HCT116 (cell line): ENCODE data around the gene MRPL49. TPM values are rescaled to one million over a fixed set of nuclear protein-coding genes. Genes with fewer than 3 reads are reported as not detected.

ENCODE experiments used
- ATAC-seq: fragments of 200-7000 bp; cut with Tn5 transposase; 2 replicates; pipeline ENCODE4 v1.9.1; 2020; ENCODE audit warnings: mild to moderate bottlenecking, moderate library complexity
- BruUV-seq: library from RNA; stranded (reverse); fragments of 400-500 nt; replicated peaks from 2 replicates; lab custom pipeline; 2021; lab: Mats Ljungman, UMichigan
- CTCF ChIA-PET: fragments of 300-600 bp; sonication (Branson Sonifier 250); formaldehyde crosslinking; loops from one replicate; lab custom pipeline; 2021; ENCODE audit warnings: antibody characterized with exemption; lab: Charles Lee
- POLR2A ChIA-PET: fragments of 300-600, 350-600 bp; sonication (Branson Sonifier 250); formaldehyde crosslinking; loops from one replicate; lab custom pipeline; 2021; ENCODE audit warnings: antibody characterized with exemption; lab: Charles Lee
- RAD21 ChIA-PET, 2 experiments: fragments of 300-600 bp; sonication (Branson Sonifier 250); formaldehyde crosslinking; loops; one replicate each; lab custom pipeline; 2023; ENCODE audit warnings: low total read pairs in 2 of 2; ENCODE audit not compliant: uncharacterized antibody in 2 of 2, unreplicated experiment in 2 of 2, low non-redundant PET in 1 of 2; lab: Charles Lee
- DNase-seq: peaks from one replicate; pipeline ENCODE4 v3.0.0-alpha.2; 2010; ENCODE audit warnings: low read depth, low spot score
- H2AFZ ChIP-seq: fragments of 200-600 bp; shearing (Covaris generic), sonication (generic); 2 replicates; pipeline ENCODE4 v1.6.1; 2017; ENCODE audit warnings: low read depth, mixed run types, mixed read lengths, antibody characterized with exemption, low read length; ENCODE audit not compliant: poor library complexity, severe bottlenecking
- H3K27ac ChIP-seq: 2 replicates; pipeline ENCODE4 v1.5.1; 2012; ENCODE audit warnings: low read depth, low read length
- H3K27me3 ChIP-seq: fragments of 200-600 bp; sonication (generic); 2 replicates; pipeline ENCODE4 v1.6.1; 2016; ENCODE audit warnings: mixed run types, low read length, mixed read lengths; ENCODE audit not compliant: insufficient read depth
- H3K36me3 ChIP-seq, 2 experiments: fragments of 200-500 bp in 1 of 2; fragments of 200-600 bp in 1 of 2; sonication (Bioruptor generic) in 1 of 2; sonication (generic) in 1 of 2; 2 replicates each; pipeline versions ENCODE4 v1.5.1 to v1.6.1; 2014 to 2016; ENCODE audit warnings: low read length in 2 of 2, inconsistent platforms in 1 of 2, mixed read lengths in 1 of 2, mixed run types in 1 of 2; ENCODE audit not compliant: insufficient read depth in 2 of 2, control insufficient read depth in 1 of 2
- H3K4me1 ChIP-seq, 2 experiments: fragments of 200-600 bp in 1 of 2; sonication (generic) in 1 of 2; 2 replicates each; pipeline versions ENCODE4 v1.5.1 to v1.6.1; 2012 to 2017; ENCODE audit warnings: low read length in 2 of 2, inconsistent platforms in 1 of 2, mild to moderate bottlenecking in 1 of 2, mixed read lengths in 1 of 2, mixed run types in 1 of 2, moderate library complexity in 1 of 2; ENCODE audit not compliant: insufficient read depth in 2 of 2, control insufficient read depth in 1 of 2
- H3K4me2 ChIP-seq: fragments of 200-600 bp; sonication (generic); 2 replicates; pipeline ENCODE4 v1.6.1; 2017; ENCODE audit warnings: mixed run types, low read length, mixed read lengths
- H3K4me3 ChIP-seq, 2 experiments: fragments of 200-600 bp in 1 of 2; sonication (generic) in 1 of 2; replicated peaks in 1 of 2; 2 replicates each; pipeline ENCODE4 v1.5.1; 2011 to 2016; ENCODE audit warnings: low read length in 2 of 2, control low read depth in 1 of 2, low read depth in 1 of 2, mild to moderate bottlenecking in 1 of 2, mixed read lengths in 1 of 2, mixed run types in 1 of 2
- H3K79me2 ChIP-seq: fragments of 200-600 bp; sonication (generic); 2 replicates; pipeline ENCODE4 v1.6.1; 2017; ENCODE audit warnings: mild to moderate bottlenecking, mixed run types, low read length, moderate library complexity, mixed read lengths; ENCODE audit not compliant: insufficient read depth
- H3K9ac ChIP-seq: fragments of 200-600 bp; sonication (generic); 2 replicates; pipeline ENCODE4 v1.6.1; 2016; ENCODE audit warnings: low read length, mixed read lengths
- H3K9me2 ChIP-seq: fragments of 200-600 bp; sonication (generic), shearing (Covaris generic); 2 replicates; pipeline ENCODE4 v1.6.1; 2017; ENCODE audit warnings: mixed run types, mild to moderate bottlenecking, moderate library complexity; ENCODE audit not compliant: insufficient read depth
- H3K9me3 ChIP-seq, 2 experiments: fragments of 200-500 bp in 1 of 2; fragments of 200-600 bp in 1 of 2; sonication (Bioruptor generic) in 1 of 2; sonication (generic) in 1 of 2; 2 replicates each; pipeline ENCODE4 v1.6.1; 2014 to 2017; ENCODE audit warnings: low read length in 2 of 2, mixed read lengths in 2 of 2, inconsistent platforms in 1 of 2, low read depth in 1 of 2, mild to moderate bottlenecking in 1 of 2, mixed run types in 1 of 2, moderate library complexity in 1 of 2; ENCODE audit not compliant: control insufficient read depth in 1 of 2, insufficient read depth in 1 of 2
- H4K20me1 ChIP-seq: fragments of 200-600 bp; sonication (generic), shearing (Covaris generic); 2 replicates; pipeline ENCODE4 v1.6.1; 2017; ENCODE audit warnings: mixed run types, mild to moderate bottlenecking, moderate library complexity; ENCODE audit not compliant: insufficient read depth
- EZH2phosphoT487 ChIP-seq: fragments of 200-600 bp; IDR thresholded peaks from 2 replicates; pipeline ENCODE4 v1.6.1; 2018; ENCODE audit warnings: antibody characterized with exemption, borderline replicate concordance
- FOSL1 ChIP-seq: IDR thresholded peaks from 2 replicates; pipeline ENCODE4 v1.6.1; 2012; ENCODE audit warnings: low read depth
- POLR2A ChIP-seq: IDR thresholded peaks from 2 replicates; pipeline ENCODE4 v1.7.0; 2011; ENCODE audit warnings: borderline replicate concordance; ENCODE audit not compliant: insufficient read depth, insufficient read length; ENCODE audit errors: extremely low read depth
- POLR2AphosphoS5 ChIP-seq: IDR thresholded peaks from 2 replicates; pipeline ENCODE4 v1.6.1; 2011; ENCODE audit warnings: mild to moderate bottlenecking, low read depth, low read length, moderate library complexity
- REST ChIP-seq: IDR thresholded peaks from 2 replicates; pipeline ENCODE4 v1.6.1; 2012; ENCODE audit warnings: low read depth
- ZFX ChIP-seq: fragments of 450-650 bp; IDR thresholded peaks from 2 replicates; pipeline ENCODE4 v1.6.1; 2017
- intact Hi-C: fragments of 100-400 bp; cut with micrococcal nuclease; formaldehyde crosslinking; loops from 2 replicates; pipeline ENCODE4 v1.10.0; 2022
- total RNA-seq: library from RNA; stranded (reverse); gene quantifications from one replicate; pipeline ENCODE4 v1.2.1, GENCODE V29; 2021; ENCODE audit not compliant: unreplicated experiment

The MRPL49 gene
- total RNA-seq, 1 experiment from 2014 or later = 77.5 TPM

- ATAC-seq = peak; percentile 12
- peak overlapping the region; percentile 82 for H3K27ac ChIP-seq
- no peaks in the 10 kb centered on the region for H4K20me1 ChIP-seq
- peak overlapping the region; percentile 86 to 98 for H3K4me3 ChIP-seq
- TSS peak; percentile 60 for BruUV-seq
- no peaks in the 10 kb centered on the region for H3K9me3 ChIP-seq
- no peak for DNase-seq
- ChIA-PET POLR2A (interaction anchor here (0.7 kb wide), 1 partner anchor 39 kb away, joined by 3 read pairs; the partner anchor contains the start of genes FAU and MRPL49), CTCF (interaction anchor here (1.4 kb wide), 1 partner anchor 27 kb away, joined by 3 read pairs; no protein-coding TSS in a partner anchor), RAD21 (no interaction called here)
- peaks cover 57% of the 10 kb centered on the region for H3K79me2 ChIP-seq
- no peaks in the 10 kb centered on the region for H3K9me2 ChIP-seq
- no peak for TF ChIP-seq ZFX
- TF ChIP-seq EZH2phosphoT487 = no peak
- no peak for TF ChIP-seq REST
- TF ChIP-seq POLR2AphosphoS5 = no peak
- TF ChIP-seq FOSL1 = no peak
- TF ChIP-seq POLR2A = no peak
- H3K4me1 ChIP-seq = peaks cover 7 to 30% of the 10 kb centered on the region in 2 experiments; a peak in 3 of 4 replicates
- intact Hi-C loops = loop anchor here (5.0 kb wide), 2 partner anchors 41 to 56 kb away; partner anchors contain the start of genes SAC3D1 and SNX15
- peak overlapping the region; percentile 82 for H3K4me2 ChIP-seq
- peaks cover 12 to 44% of the 10 kb centered on the region in 2 experiments; a peak in 2 of 4 replicates for H3K36me3 ChIP-seq
- no peaks in the 10 kb centered on the region for H3K27me3 ChIP-seq
- H3K9ac ChIP-seq = peak overlapping the region; percentile 98
- H2AFZ ChIP-seq = no peak overlapping the region
Observed at GRCh38 chr11:65083134-65083833, 38.8 kb upstream of the MRPL49 start.
